Measurements from ENCODE around the gene IRF5.

- no peak for TF ChIP-seq CTCF (IDR thresholded peaks at IDR 0.05)
- TF ChIP-seq POLR2A (IDR thresholded peaks at IDR 0.05), result no peak
Measured at GRCh38 chr7:128948312-128948973, 10.7 kb downstream of the IRF5 start.
